M059J (cell line): Measurements from ENCODE around the gene CABCOCO1. TPM values are rescaled to one million over a fixed set of nuclear protein-coding genes. Genes with fewer than 3 reads are reported as not detected.

Source experiments
- DNase-seq: peaks from one replicate; pipeline ENCODE4 v3.0.0-alpha.2; 2012; ENCODE audit warnings: low read depth
- total RNA-seq: library from RNA; depleted of rRNA; stranded (reverse); fragments of >200 nt; shearing (Covaris generic); gene quantifications from 2 replicates; pipeline ENCODE4 v1.2.3, GENCODE V29; 2014; rRNA removed

CABCOCO1 gene
- total RNA-seq, 1 experiment from 2014 or later, result 3.6 TPM

- no peak for DNase-seq
Measured at GRCh38 chr10:61814160-61814559, 151.4 kb downstream of the CABCOCO1 start.

- DNase-seq, result peak; percentile 78
Measured at GRCh38 chr10:61815496-61815895, 152.8 kb downstream of the CABCOCO1 start.

Other genes with a start within 250 kb of the CABCOCO1 start
- gene TMEM26, start 209.5 kb upstream of the CABCOCO1 start, total RNA-seq, result 4.5 and 5.7 TPM in 2 replicates
- 31.1 and 43.9 TPM in 2 replicates for gene ARID5B, start 238.8 kb downstream of the CABCOCO1 start, total RNA-seq